ENCODE measurements around the gene ANKRD18A. TPM values are rescaled to one million over a fixed set of nuclear protein-coding genes. Genes with fewer than 3 reads are reported as not detected.
A peak's percentile ranks its signal among the peaks of the same experiment; 100 is the strongest.

ANKRD18A gene
- total RNA-seq, 3 donors from 2014 or later, result 5.9 to 19.2 (median 15.9) TPM

DNA sequence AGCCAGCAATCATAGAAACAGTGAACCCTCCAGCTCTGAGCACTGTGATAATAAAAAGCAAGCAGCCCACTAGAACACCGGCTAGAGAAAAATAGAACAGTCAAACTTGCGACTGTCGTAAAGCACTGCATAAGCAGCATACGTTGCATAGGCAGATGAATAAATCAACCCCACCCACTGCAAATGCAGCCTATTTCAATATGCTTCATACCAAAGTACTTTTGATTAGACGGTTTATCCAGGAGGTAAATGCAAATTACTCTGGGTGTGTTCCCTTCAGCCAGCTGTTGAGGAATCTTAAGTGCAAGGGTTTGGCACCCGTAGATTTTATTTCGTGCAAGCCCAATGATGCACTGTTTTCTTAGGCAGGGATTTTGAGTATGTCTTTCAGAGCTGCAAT lies 32.1 kb upstream of the ANKRD18A start:
- Histone ChIP-seq H3K36me3 (ENCODE audit: low read depth) (no peaks in the 10 kb centered on the region), H3K9me3 (no peaks in the 10 kb centered on the region), H3K4me1 (ENCODE audit: low read depth) (no peaks in the 10 kb centered on the region), H3K4me3 (no peak overlapping the region)
- intact Hi-C loops (cut with DNase I, micrococcal nuclease), result no loop called here
- ATAC-seq (peak; percentile 88), DNase-seq (peak in 1 of 3 donors; percentile 30)
- TF ChIP-seq, protein P1, sequence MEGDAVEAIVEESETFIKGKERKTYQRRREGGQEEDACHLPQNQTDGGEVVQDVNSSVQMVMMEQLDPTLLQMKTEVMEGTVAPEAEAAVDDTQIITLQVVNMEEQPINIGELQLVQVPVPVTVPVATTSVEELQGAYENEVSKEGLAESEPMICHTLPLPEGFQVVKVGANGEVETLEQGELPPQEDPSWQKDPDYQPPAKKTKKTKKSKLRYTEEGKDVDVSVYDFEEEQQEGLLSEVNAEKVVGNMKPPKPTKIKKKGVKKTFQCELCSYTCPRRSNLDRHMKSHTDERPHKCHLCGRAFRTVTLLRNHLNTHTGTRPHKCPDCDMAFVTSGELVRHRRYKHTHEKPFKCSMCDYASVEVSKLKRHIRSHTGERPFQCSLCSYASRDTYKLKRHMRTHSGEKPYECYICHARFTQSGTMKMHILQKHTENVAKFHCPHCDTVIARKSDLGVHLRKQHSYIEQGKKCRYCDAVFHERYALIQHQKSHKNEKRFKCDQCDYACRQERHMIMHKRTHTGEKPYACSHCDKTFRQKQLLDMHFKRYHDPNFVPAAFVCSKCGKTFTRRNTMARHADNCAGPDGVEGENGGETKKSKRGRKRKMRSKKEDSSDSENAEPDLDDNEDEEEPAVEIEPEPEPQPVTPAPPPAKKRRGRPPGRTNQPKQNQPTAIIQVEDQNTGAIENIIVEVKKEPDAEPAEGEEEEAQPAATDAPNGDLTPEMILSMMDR (IDR thresholded peaks at IDR 0.05), result no peak

DNA sequence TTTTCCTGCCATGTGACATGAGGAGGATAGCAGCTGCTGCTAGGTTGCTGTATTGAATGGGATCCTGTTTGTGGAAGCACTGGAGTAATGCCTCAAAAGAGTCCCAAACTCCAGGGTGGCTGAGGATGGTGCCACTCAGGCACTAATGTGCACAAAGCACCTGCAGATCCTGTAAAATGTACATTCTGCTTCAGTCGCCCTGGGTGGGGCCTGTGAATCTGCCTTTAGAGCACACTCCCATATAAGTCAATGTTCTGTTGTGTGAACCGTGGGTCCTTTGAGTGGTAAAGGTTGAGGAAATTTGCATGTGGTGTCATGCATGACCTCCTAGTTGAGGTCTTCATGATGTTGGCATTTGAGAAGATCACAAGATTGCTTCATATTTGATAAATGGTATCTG lies 31.6 kb upstream of the ANKRD18A start:
- Histone ChIP-seq H3K4me3 (no peak overlapping the region), H3K36me3 (ENCODE audit: low read depth) (no peaks in the 10 kb centered on the region), H3K9me3 (no peaks in the 10 kb centered on the region), H3K4me1 (ENCODE audit: low read depth) (no peaks in the 10 kb centered on the region)
- ATAC-seq (peak; percentile 44), DNase-seq (peak in 1 of 3 donors; percentile 8)
- TF ChIP-seq, protein P1 (IDR thresholded peaks at IDR 0.05), result no peak
- intact Hi-C loops (cut with DNase I, micrococcal nuclease), result no loop called here

DNA sequence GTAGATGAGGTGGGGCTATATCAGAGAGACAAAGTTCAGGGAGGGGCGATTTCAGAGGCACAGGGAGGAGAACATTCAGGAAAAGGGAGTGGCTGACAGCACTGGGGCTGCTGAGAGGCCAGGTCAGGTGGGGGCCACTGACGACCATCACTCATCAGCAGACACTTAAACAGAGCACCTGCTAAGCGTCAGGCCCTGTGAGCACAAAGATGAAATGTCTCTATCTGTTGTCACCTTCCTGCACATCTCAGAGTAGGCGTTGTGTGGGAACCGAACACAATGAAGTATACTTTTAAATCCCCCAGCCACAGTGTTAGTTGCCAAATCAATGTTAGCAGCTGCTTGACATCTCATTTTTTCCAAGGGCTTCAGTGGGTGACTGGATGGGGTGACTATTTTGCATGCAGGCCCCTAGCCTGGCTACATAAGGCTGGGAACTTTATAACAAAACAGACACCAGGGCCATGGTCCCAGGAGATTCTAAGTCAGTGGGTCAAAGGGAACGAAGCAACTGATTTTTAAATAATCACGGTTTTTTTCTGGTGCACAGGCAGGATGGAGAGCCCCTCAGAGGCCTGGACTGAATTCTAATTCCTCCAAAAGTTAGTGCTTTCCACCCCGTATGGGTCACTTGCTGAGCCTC lies 31.1 kb upstream of the ANKRD18A start:
- ATAC-seq (peak; percentile 20), DNase-seq (no peak)
- TF ChIP-seq, protein P1 (IDR thresholded peaks at IDR 0.05), result no peak
- intact Hi-C loops (cut with DNase I, micrococcal nuclease), result no loop called here
- no peaks in the 10 kb centered on the region for H3K36me3 ChIP-seq (ENCODE audit: low read depth)
- H3K4me3 ChIP-seq, result no peak overlapping the region
- no peaks in the 10 kb centered on the region for H3K9me3 ChIP-seq
- no peaks in the 10 kb centered on the region for H3K4me1 ChIP-seq (ENCODE audit: low read depth)

DNA sequence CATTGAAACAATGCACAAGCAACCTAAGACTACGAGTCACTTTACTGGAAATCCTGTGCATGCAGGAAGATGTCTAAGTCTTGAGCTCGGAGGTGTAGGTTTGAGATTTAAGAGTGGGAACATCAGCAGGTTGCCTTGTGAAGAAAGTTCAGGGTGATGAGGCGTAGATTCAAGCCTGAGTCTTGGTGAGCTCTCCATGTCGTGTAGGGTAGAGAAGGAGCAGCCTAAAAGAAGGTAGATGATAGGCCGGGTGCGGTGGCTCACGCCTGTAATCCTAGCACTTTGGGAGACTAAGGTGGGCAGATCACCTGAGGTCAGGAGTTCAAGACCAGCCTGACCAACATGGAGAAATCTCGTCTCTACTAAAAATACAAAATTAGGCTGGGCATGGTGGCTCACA lies 30.2 kb upstream of the ANKRD18A start:
- intact Hi-C loops (cut with DNase I, micrococcal nuclease), result no loop called here
- ATAC-seq (no peak), DNase-seq (no peak)
- Histone ChIP-seq H3K9me3 (no peaks in the 10 kb centered on the region), H3K4me3 (no peak overlapping the region), H3K36me3 (ENCODE audit: low read depth) (no peaks in the 10 kb centered on the region), H3K4me1 (ENCODE audit: low read depth) (no peaks in the 10 kb centered on the region)
- TF ChIP-seq, protein P1 (IDR thresholded peaks at IDR 0.05), result no peak

DNA sequence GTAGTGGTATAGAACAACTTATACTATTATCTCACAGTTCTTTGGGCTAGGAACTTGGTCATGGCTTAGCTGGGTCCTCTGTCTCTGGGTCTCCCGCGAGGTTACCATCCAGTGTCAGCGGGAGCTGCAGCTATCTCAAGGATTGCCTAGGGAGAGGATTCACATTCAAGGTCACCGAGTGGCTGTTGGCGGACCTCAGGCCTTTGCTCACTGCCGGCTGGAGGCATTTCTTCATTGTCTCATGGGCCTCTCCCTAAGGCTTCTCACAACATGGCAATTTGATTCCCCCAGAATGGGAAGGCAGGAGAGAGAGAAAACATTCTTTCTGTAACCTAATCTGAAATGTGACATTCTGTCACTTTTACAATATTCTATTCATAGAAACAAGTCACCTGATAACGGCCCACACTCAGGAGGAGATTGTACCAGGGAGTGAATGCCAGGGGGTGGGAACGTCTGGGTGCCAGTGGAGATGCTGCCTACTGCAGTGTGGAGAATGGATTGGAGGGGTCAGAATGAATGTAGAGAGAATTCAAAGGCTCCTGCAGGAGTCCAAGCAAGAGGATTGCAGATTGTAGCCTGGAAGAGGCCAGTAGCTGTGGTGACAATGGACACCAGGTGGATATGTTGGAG lies 29.5 kb upstream of the ANKRD18A start:
- no peaks in the 10 kb centered on the region for H3K4me1 ChIP-seq (ENCODE audit: low read depth)
- intact Hi-C loops (cut with DNase I, micrococcal nuclease), result no loop called here
- DNase-seq (no peak), ATAC-seq (no peak)
- TF ChIP-seq, protein P1 (IDR thresholded peaks at IDR 0.05), result no peak
- H3K4me3 ChIP-seq, result no peak overlapping the region
- no peaks in the 10 kb centered on the region for H3K36me3 ChIP-seq (ENCODE audit: low read depth)
- no peaks in the 10 kb centered on the region for H3K9me3 ChIP-seq

All from mucosa of descending colon (tissue), 3 donors.